ENCODE results near the gene ACTMAP. TPM values are rescaled to one million over a fixed set of nuclear protein-coding genes. Genes with fewer than 3 reads are reported as not detected.

ACTMAP gene
- total RNA-seq, 1 donor from 2014 or later = 12.7 TPM

DNA sequence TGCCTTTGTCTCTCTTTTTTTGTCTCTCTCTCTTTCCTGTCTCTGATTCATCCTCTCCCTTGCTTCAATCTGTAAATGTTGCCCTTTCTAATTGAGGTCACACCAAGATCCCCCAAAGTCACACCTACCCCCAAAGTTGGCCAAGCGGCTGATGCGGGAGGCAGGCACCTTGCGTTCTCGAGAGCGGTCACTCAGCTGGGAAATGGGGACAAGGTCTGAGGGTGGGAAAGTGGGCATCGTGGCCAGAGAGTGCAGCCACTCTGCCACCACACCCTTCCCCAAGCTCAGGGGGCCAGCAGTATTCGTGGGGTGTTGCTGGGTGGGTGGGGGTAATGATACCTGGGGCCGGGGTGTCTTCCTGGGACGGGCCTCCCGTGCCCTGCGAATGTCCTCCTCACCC, 36.3 kb downstream of the ACTMAP start:
- peak overlapping the region; percentile 90 for H3K4me3 Mint-ChIP-seq
- H3K36me3 Mint-ChIP-seq (ENCODE audit: low read depth) = peaks cover 39% of the 10 kb centered on the region
- no peak for TF ChIP-seq CTCF (IDR thresholded peaks at IDR 0.05)
- H3K27ac Mint-ChIP-seq = peak overlapping the region; percentile 46
- peaks cover 44% of the 10 kb centered on the region for H3K4me1 Mint-ChIP-seq
- no peaks in the 10 kb centered on the region for H3K9me3 Mint-ChIP-seq
- ATAC-seq (ENCODE audit: low read depth) (no peak), DNase-seq (no peak)
- no peaks in the 10 kb centered on the region for H3K27me3 Mint-ChIP-seq
- intact Hi-C loops (cut with micrococcal nuclease) = loop anchor here (10.0 kb wide), 1 partner anchor 99 kb away; no protein-coding TSS in a partner anchor
- POLR2A ChIA-PET = interaction anchor here (1.2 kb wide), 2 partner anchors 23 to 65 kb away, joined by 3 to 7 read pairs; no protein-coding TSS in a partner anchor
- CTCF ChIA-PET = no interaction called here

DNA sequence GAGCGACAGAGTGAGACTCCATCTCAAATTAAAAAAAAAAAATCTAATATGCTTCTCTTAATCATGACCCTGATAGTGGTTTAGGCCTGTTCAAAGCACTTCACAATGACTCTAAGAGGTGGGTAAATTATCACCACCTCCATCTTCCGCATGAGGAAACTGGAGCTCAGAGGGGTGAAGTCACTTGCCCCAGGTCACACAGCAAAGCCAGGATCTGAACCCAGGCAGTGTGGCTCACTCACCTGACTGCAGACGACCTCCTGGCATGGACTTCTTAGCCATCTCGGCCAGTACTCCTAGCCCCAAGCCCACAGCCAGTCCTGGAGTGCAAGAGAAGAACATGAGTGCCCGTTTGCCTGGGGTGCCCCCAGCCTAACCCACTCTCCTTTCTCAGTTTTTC, 40.5 kb downstream of the ACTMAP start:
- intact Hi-C loops (cut with micrococcal nuclease) = loop anchor here (10.0 kb wide), 1 partner anchor 95 kb away; no protein-coding TSS in a partner anchor
- peaks cover 61% of the 10 kb centered on the region for H3K36me3 Mint-ChIP-seq (ENCODE audit: low read depth)
- peaks cover 12% of the 10 kb centered on the region for H3K4me1 Mint-ChIP-seq
- DNase-seq (no peak), ATAC-seq (ENCODE audit: low read depth) (no peak)
- H3K27me3 Mint-ChIP-seq = no peaks in the 10 kb centered on the region
- ChIA-PET CTCF (no interaction called here), POLR2A (interaction anchor here (0.7 kb wide), 2 partner anchors 12 to 109 kb away, joined by 3 read pairs; no protein-coding TSS in a partner anchor)
- no peak overlapping the region for H3K4me3 Mint-ChIP-seq
- no peaks in the 10 kb centered on the region for H3K9me3 Mint-ChIP-seq
- TF ChIP-seq CTCF (IDR thresholded peaks at IDR 0.05) = no peak
- no peak overlapping the region for H3K27ac Mint-ChIP-seq

- H3K4me3 Mint-ChIP-seq = no peak overlapping the region
- H3K4me1 Mint-ChIP-seq = peaks cover 3% of the 10 kb centered on the region
- intact Hi-C loops (cut with micrococcal nuclease) = no loop called here
- no peak overlapping the region for H3K27ac Mint-ChIP-seq
- H3K9me3 Mint-ChIP-seq = no peaks in the 10 kb centered on the region
- H3K36me3 Mint-ChIP-seq (ENCODE audit: low read depth) = peaks cover 73% of the 10 kb centered on the region
- ChIA-PET CTCF (no interaction called here), POLR2A (interaction anchor here (0.6 kb wide), 1 partner anchor 86 kb away, joined by 4 read pairs; no protein-coding TSS in a partner anchor)
- no peak for TF ChIP-seq CTCF (IDR thresholded peaks at IDR 0.05)
- DNase-seq (no peak), ATAC-seq (ENCODE audit: low read depth) (no peak)
- H3K27me3 Mint-ChIP-seq = no peaks in the 10 kb centered on the region
Measured at GRCh38 chr19:40707615-40708014, 42.7 kb downstream of the ACTMAP start.

GRCh38 chr19:40705950-40706619, 44.2 kb downstream of the ACTMAP start:
- ATAC-seq (ENCODE audit: low read depth) (no peak), DNase-seq (no peak)
- no peak overlapping the region for H3K27ac Mint-ChIP-seq
- no peak overlapping the region for H3K4me3 Mint-ChIP-seq
- ChIA-PET CTCF (interaction anchor here (1.5 kb wide), 1 partner anchor 113 kb away, joined by 3 read pairs; no protein-coding TSS in a partner anchor), POLR2A (interaction anchor here (0.7 kb wide), 1 partner anchor 38 kb away, joined by 4 read pairs; no protein-coding TSS in a partner anchor)
- peaks cover 78% of the 10 kb centered on the region for H3K36me3 Mint-ChIP-seq (ENCODE audit: low read depth)
- no peak for TF ChIP-seq CTCF (IDR thresholded peaks at IDR 0.05)
- H3K4me1 Mint-ChIP-seq = peaks cover 3% of the 10 kb centered on the region
- intact Hi-C loops (cut with micrococcal nuclease) = no loop called here
- no peaks in the 10 kb centered on the region for H3K27me3 Mint-ChIP-seq
- H3K9me3 Mint-ChIP-seq = no peaks in the 10 kb centered on the region

GRCh38 chr19:40705362-40705651, 45.0 kb downstream of the ACTMAP start:
- no peaks in the 10 kb centered on the region for H3K9me3 Mint-ChIP-seq
- intact Hi-C loops (cut with micrococcal nuclease) = no loop called here
- ATAC-seq (ENCODE audit: low read depth) = no peak
- H3K4me1 Mint-ChIP-seq = no peaks in the 10 kb centered on the region
- H3K4me3 Mint-ChIP-seq = no peak overlapping the region
- TF ChIP-seq CTCF (IDR thresholded peaks at IDR 0.05) = no peak
- DNase-seq = no peak
- peaks cover 81% of the 10 kb centered on the region for H3K36me3 Mint-ChIP-seq (ENCODE audit: low read depth)
- no peak overlapping the region for H3K27ac Mint-ChIP-seq
- no peaks in the 10 kb centered on the region for H3K27me3 Mint-ChIP-seq
- ChIA-PET CTCF (interaction anchor here (1.5 kb wide), 1 partner anchor 114 kb away, joined by 3 read pairs; no protein-coding TSS in a partner anchor), POLR2A (no interaction called here)
